ENCODE measurements around the gene KRTAP10-12. TPM values are rescaled to one million over a fixed set of nuclear protein-coding genes. Genes with fewer than 3 reads are reported as not detected.
"Not testable (repeated sequence)": the region's sequence is repeated elsewhere in the genome, so short reads cannot be mapped to it uniquely, and the experiment has no call there.

KRTAP10-12 gene
- not detected for total RNA-seq

GRCh38 chr21:44697172-44697810 lies at the start of gene KRTAP10-12:
Gene KRTAP10-12, plus strand, starts transcription at chr21:44697172. Its CDS starts 30 bp downstream, at chr21:44697202.
- H3K27ac ChIP-seq; intact Hi-C loops (cut with DNase I); DNase-seq (ENCODE audit: low spot score); H3K4me3 ChIP-seq; H3K4me1 ChIP-seq (replicated peaks); H3K36me3 ChIP-seq; H3K9me3 ChIP-seq: not testable (repeated sequence)
- H3K27me3 ChIP-seq (replicated peaks; ENCODE audit: insufficient read depth): peaks cover 14% of the 10 kb centered on the region
- 45% methylated on average over 17 of the region's 21 CpGs for WGBS

- H3K27ac ChIP-seq: no peak overlapping the region
- no peak overlapping the region for H3K4me3 ChIP-seq
- WGBS: 50% methylated on average over 8 of the region's 8 CpGs
- no peaks in the 10 kb centered on the region for H3K9me3 ChIP-seq
- no peaks in the 10 kb centered on the region for H3K36me3 ChIP-seq
- H3K4me1 ChIP-seq (replicated peaks): no peaks in the 10 kb centered on the region
- no peak for DNase-seq (ENCODE audit: low spot score)
- TF ChIP-seq CTCF (IDR thresholded peaks at IDR 0.05): no peak
- no peak for TF ChIP-seq POLR2AphosphoS5 (IDR thresholded peaks at IDR 0.05)
- TF ChIP-seq POLR2A (IDR thresholded peaks at IDR 0.05): no peak
- intact Hi-C loops (cut with DNase I): no loop called here
- no peaks in the 10 kb centered on the region for H3K27me3 ChIP-seq (replicated peaks; ENCODE audit: insufficient read depth)
Measured at GRCh38 chr21:44647222-44647552, 49.8 kb upstream of the KRTAP10-12 start.

GRCh38 chr21:44648557-44649311 lies 48.2 kb upstream of the KRTAP10-12 start:
- TF ChIP-seq POLR2A (IDR thresholded peaks at IDR 0.05) (no peak), POLR2AphosphoS5 (IDR thresholded peaks at IDR 0.05) (no peak), CTCF (IDR thresholded peaks at IDR 0.05) (no peak)
- H3K36me3 ChIP-seq: no peaks in the 10 kb centered on the region
- H3K4me1 ChIP-seq (replicated peaks): no peaks in the 10 kb centered on the region
- intact Hi-C loops (cut with DNase I): no loop called here
- no peak for DNase-seq (ENCODE audit: low spot score)
- no peaks in the 10 kb centered on the region for H3K27me3 ChIP-seq (replicated peaks; ENCODE audit: insufficient read depth)
- H3K27ac ChIP-seq: no peak overlapping the region
- WGBS: 78% methylated on average over 33 of the region's 33 CpGs
- no peak overlapping the region for H3K4me3 ChIP-seq
- H3K9me3 ChIP-seq: no peaks in the 10 kb centered on the region

GRCh38 chr21:44649521-44650100 lies 47.4 kb upstream of the KRTAP10-12 start:
- no peak overlapping the region for H3K27ac ChIP-seq
- TF ChIP-seq POLR2A (IDR thresholded peaks at IDR 0.05): no peak
- no peak overlapping the region for H3K4me3 ChIP-seq
- WGBS: 85% methylated on average over 18 of the region's 18 CpGs
- intact Hi-C loops (cut with DNase I): no loop called here
- H3K36me3 ChIP-seq: no peaks in the 10 kb centered on the region
- no peaks in the 10 kb centered on the region for H3K9me3 ChIP-seq
- no peak for DNase-seq (ENCODE audit: low spot score)
- H3K27me3 ChIP-seq (replicated peaks; ENCODE audit: insufficient read depth): no peaks in the 10 kb centered on the region
- H3K4me1 ChIP-seq (replicated peaks): no peaks in the 10 kb centered on the region

- no peak for DNase-seq (ENCODE audit: low spot score)
- Histone ChIP-seq H3K4me3 (no peak overlapping the region), H3K9me3 (no peaks in the 10 kb centered on the region), H3K27me3 (replicated peaks; ENCODE audit: insufficient read depth) (no peaks in the 10 kb centered on the region), H3K36me3 (no peaks in the 10 kb centered on the region), H3K27ac (no peak overlapping the region), H3K4me1 (replicated peaks) (no peaks in the 10 kb centered on the region)
- no peak for TF ChIP-seq POLR2A (IDR thresholded peaks at IDR 0.05)
- no peak for TF ChIP-seq CTCF (IDR thresholded peaks at IDR 0.05)
- TF ChIP-seq POLR2AphosphoS5 (IDR thresholded peaks at IDR 0.05): no peak
- WGBS: 88% methylated on average over 20 of the region's 20 CpGs
- intact Hi-C loops (cut with DNase I): no loop called here
Measured at GRCh38 chr21:44650265-44650972, 46.6 kb upstream of the KRTAP10-12 start.

All from prostate gland (tissue), 2 donors.